Thyroid gland (tissue), 4 donors: ENCODE data around the gene APOD. TPM values are rescaled to one million over a fixed set of nuclear protein-coding genes. Genes with fewer than 3 reads are reported as not detected.

Experiments
- DNase-seq, 2 donors: peaks; one replicate each; pipeline ENCODE4 v3.0.0-alpha.2; 2019
- H3K27ac ChIP-seq, 3 donors: fragments of 200-600 bp; sonication (generic); 1 replicate in 2 of 3; 2 replicates in 1 of 3; pipeline ENCODE4 v1.5.1; 2016 to 2019; ENCODE audit warnings: mild to moderate bottlenecking in 1 of 3, moderate library complexity in 1 of 3
- H3K27me3 ChIP-seq: fragments of 200-600 bp; sonication (generic); one replicate; pipeline ENCODE4 v1.5.1; 2019
- H3K36me3 ChIP-seq, 2 donors: fragments of 200-600 bp; sonication (generic); one replicate each; pipeline ENCODE4 v1.5.1; 2016 to 2019
- H3K4me1 ChIP-seq, 2 donors: fragments of 200-600 bp; sonication (generic); one replicate each; pipeline ENCODE4 v1.5.1; 2017 to 2019
- H3K4me3 ChIP-seq, 3 donors: fragments of 200-600 bp; sonication (generic); replicated peaks in 1 of 3; 1 replicate in 2 of 3; 2 replicates in 1 of 3; pipeline ENCODE4 v1.5.1; 2016; ENCODE audit warnings: mild to moderate bottlenecking in 1 of 3
- H3K9me3 ChIP-seq: fragments of 200-600 bp; sonication (generic); one replicate; pipeline ENCODE4 v1.5.1; 2017
- CTCF ChIP-seq, 6 experiments: fragments of 200-600 bp in 3 of 6; fragments of 450-650 bp in 3 of 6; sonication (generic) in 3 of 6; IDR thresholded peaks; one replicate each; pipeline ENCODE4 v1.5.1; 2016 to 2019; ENCODE audit warnings: antibody characterized with exemption in 6 of 6, mild to moderate bottlenecking in 2 of 6, inconsistent platforms in 1 of 6, moderate library complexity in 1 of 6
- POLR2A ChIP-seq, 2 donors: fragments of 450-650 bp; IDR thresholded peaks; one replicate each; pipeline ENCODE4 v1.6.1; 2017; ENCODE audit warnings: antibody characterized with exemption in 2 of 2, mild to moderate bottlenecking in 2 of 2, moderate library complexity in 1 of 2
- WGBS, 2 donors: methylation state at CpG; one replicate each; pipeline ENCODE4 v1.1.5; 2017; 5-methylcytosine and 5-hydroxymethylcytosine counted together
- intact Hi-C: fragments of 100-400 bp; cut with DNase I; formaldehyde crosslinking; loops from one replicate; pipeline ENCODE4 v1.15.1; 2023
- total RNA-seq, 4 donors: library from RNA; depleted of rRNA; stranded (reverse); fragments of >200 nt; gene quantifications; one replicate each; pipeline ENCODE4 v1.2.3, GENCODE V29; 2016

The APOD gene
- total RNA-seq, 4 donors from 2014 or later = 283 to 756 (median 407) TPM

GRCh38 chr3:195537995-195538394, 45.7 kb downstream of the APOD start:
- Histone ChIP-seq H3K4me1 (peaks cover 27 to 29% of the 10 kb centered on the region in 2 donors), H3K36me3 (no peaks in the 10 kb centered on the region), H3K27ac (no peak overlapping the region), H3K9me3 (no peaks in the 10 kb centered on the region), H3K27me3 (no peaks in the 10 kb centered on the region), H3K4me3 (no peak overlapping the region)
- 78 to 90% methylated on average over 2 of the region's 2 CpGs for WGBS, 2 donors
- DNase-seq = no peak
- intact Hi-C loops = no loop called here
- TF ChIP-seq POLR2A (IDR thresholded peaks at IDR 0.05) = no peak
- TF ChIP-seq CTCF (IDR thresholded peaks at IDR 0.05) = no peak

GRCh38 chr3:195535293-195535692, 48.4 kb downstream of the APOD start:
- no peak for DNase-seq
- Histone ChIP-seq H3K4me1 (peaks cover 8 to 24% of the 10 kb centered on the region in 2 donors), H3K27ac (no peak overlapping the region), H3K27me3 (no peaks in the 10 kb centered on the region), H3K9me3 (no peaks in the 10 kb centered on the region), H3K4me3 (no peak overlapping the region), H3K36me3 (no peaks in the 10 kb centered on the region)
- WGBS, 2 donors = 72 to 83% methylated on average over 5 of the region's 5 CpGs
- intact Hi-C loops = no loop called here
- TF ChIP-seq CTCF (IDR thresholded peaks at IDR 0.05) (no peak), POLR2A (IDR thresholded peaks at IDR 0.05) (no peak)

- Histone ChIP-seq H3K27ac (no peak overlapping the region), H3K4me3 (no peak overlapping the region), H3K9me3 (no peaks in the 10 kb centered on the region), H3K36me3 (no peaks in the 10 kb centered on the region), H3K4me1 (peaks cover 2 to 15% of the 10 kb centered on the region in 2 donors), H3K27me3 (no peaks in the 10 kb centered on the region)
- peak; percentile 35 to 37 for DNase-seq
- TF ChIP-seq CTCF (IDR thresholded peaks at IDR 0.05) (no peak), POLR2A (IDR thresholded peaks at IDR 0.05) (no peak)
- intact Hi-C loops = no loop called here
- 52 to 69% methylated on average over 7 of the region's 7 CpGs for WGBS, 2 donors
Measured at GRCh38 chr3:195532834-195533233, 50.9 kb downstream of the APOD start.

- Histone ChIP-seq H3K9me3 (no peaks in the 10 kb centered on the region), H3K4me3 (no peak overlapping the region), H3K27me3 (no peaks in the 10 kb centered on the region), H3K27ac (no peak overlapping the region), H3K4me1 (peaks cover 0 to 12% of the 10 kb centered on the region in 2 donors), H3K36me3 (no peaks in the 10 kb centered on the region)
- intact Hi-C loops = no loop called here
- WGBS, 2 donors = 48 to 59% methylated on average over 3 of the region's 3 CpGs
- no peak for DNase-seq
- TF ChIP-seq CTCF (IDR thresholded peaks at IDR 0.05) (no peak), POLR2A (IDR thresholded peaks at IDR 0.05) (no peak)
Measured at GRCh38 chr3:195532345-195532744, 51.4 kb downstream of the APOD start.

GRCh38 chr3:195531683-195532082, 52.1 kb downstream of the APOD start:
- Histone ChIP-seq H3K27me3 (no peaks in the 10 kb centered on the region), H3K4me1 (peaks cover 0 to 12% of the 10 kb centered on the region in 2 donors), H3K36me3 (no peaks in the 10 kb centered on the region), H3K9me3 (no peaks in the 10 kb centered on the region), H3K4me3 (no peak overlapping the region), H3K27ac (no peak overlapping the region)
- DNase-seq = no peak
- no peak for TF ChIP-seq POLR2A (IDR thresholded peaks at IDR 0.05)
- no peak for TF ChIP-seq CTCF (IDR thresholded peaks at IDR 0.05)
- intact Hi-C loops = no loop called here
- WGBS, 2 donors = 96 to 97% methylated on average over 5 of the region's 5 CpGs
